Neural progenitor cell (in vitro differentiated cells): ENCODE measurements around the gene SKI. TPM values are rescaled to one million over a fixed set of nuclear protein-coding genes. Genes with fewer than 3 reads are reported as not detected.

ENCODE experiments used
- DNase-seq: peaks from one replicate; pipeline ENCODE4 v3.0.0-alpha.2; 2016; ENCODE audit warnings: low spot score
- H2AFZ ChIP-seq: fragments of 200-600 bp; sonication (generic); replicated peaks from 2 replicates; pipeline ENCODE4 v1.6.1; 2016; ENCODE audit warnings: antibody characterized with exemption
- H3F3A ChIP-seq: fragments of 200-600 bp; sonication (generic); 2 replicates; pipeline ENCODE4 v1.6.1; 2016; ENCODE audit warnings: antibody characterized with exemption, low read depth
- H3K27ac ChIP-seq: fragments of 200-600 bp; sonication (generic); 2 replicates; pipeline ENCODE4 v1.5.1; 2016; ENCODE audit warnings: mild to moderate bottlenecking
- H3K27me3 ChIP-seq: fragments of 200-600 bp; sonication (generic); 2 replicates; pipeline ENCODE4 v1.6.1; 2016; ENCODE audit warnings: mild to moderate bottlenecking, moderate library complexity
- H3K36me3 ChIP-seq: fragments of 200-600 bp; sonication (generic); 2 replicates; pipeline ENCODE4 v1.5.1; 2016
- H3K4me1 ChIP-seq: fragments of 200-600 bp; sonication (generic); 2 replicates; pipeline ENCODE4 v1.6.1; 2016; ENCODE audit warnings: mixed run types
- H3K4me2 ChIP-seq: fragments of 200-600 bp; sonication (generic); 2 replicates; pipeline ENCODE4 v1.6.1; 2016
- H3K4me3 ChIP-seq: fragments of 200-600 bp; sonication (generic); 2 replicates; pipeline ENCODE4 v1.5.1; 2016
- H3K79me2 ChIP-seq: fragments of 200-600 bp; sonication (generic); 2 replicates; pipeline ENCODE4 v1.6.1; 2016; ENCODE audit warnings: low read depth
- H3K9ac ChIP-seq: fragments of 200-600 bp; sonication (generic); 2 replicates; pipeline ENCODE4 v1.6.1; 2016
- H3K9me3 ChIP-seq: fragments of 200-600 bp; sonication (generic); 2 replicates; pipeline ENCODE4 v1.5.1; 2016; ENCODE audit warnings: low read depth
- H4K20me1 ChIP-seq: fragments of 200-600 bp; sonication (generic); 2 replicates; pipeline ENCODE4 v1.6.1; 2016; ENCODE audit warnings: low read depth
- H3K27ac Mint-ChIP-seq: 3 replicates; pipeline ENCODE4 v1.8.0; 2021; ENCODE audit warnings: mixed read lengths
- H3K27me3 Mint-ChIP-seq: 2 replicates; pipeline ENCODE4 v1.8.0; 2022; ENCODE audit warnings: low read depth, mild to moderate bottlenecking, inconsistent platforms, moderate library complexity, mixed read lengths; ENCODE audit not compliant: insufficient read depth
- H3K36me3 Mint-ChIP-seq: 3 replicates; pipeline ENCODE4 v1.8.0; 2021; ENCODE audit warnings: mixed read lengths
- H3K4me1 Mint-ChIP-seq: 3 replicates; pipeline ENCODE4 v1.8.0; 2021; ENCODE audit warnings: mixed read lengths
- H3K4me3 Mint-ChIP-seq: 3 replicates; pipeline ENCODE4 v1.8.0; 2021; ENCODE audit warnings: mild to moderate bottlenecking, moderate library complexity, mixed read lengths
- H3K9me3 Mint-ChIP-seq: 3 replicates; pipeline ENCODE4 v1.8.0; 2020; ENCODE audit warnings: mixed read lengths
- EZH2 ChIP-seq: fragments of 200-600 bp; sonication (generic); IDR thresholded peaks from 2 replicates; pipeline ENCODE4 v1.6.1; 2017; ENCODE audit warnings: antibody characterized with exemption, mild to moderate bottlenecking, moderate library complexity
- EZH2phosphoT487 ChIP-seq: fragments of 200-600 bp; sonication (generic); IDR thresholded peaks from 2 replicates; pipeline ENCODE4 v1.6.1; 2017; ENCODE audit warnings: antibody characterized with exemption
- total RNA-seq: library from RNA; depleted of rRNA; stranded (reverse); fragments of >200 nt; gene quantifications from 2 replicates; pipeline ENCODE4 v1.2.3, GENCODE V29; 2015; ENCODE audit warnings: low replicate concordance
- TF ChIP-seq, protein P1 (sequence below): fragments of 200-600 bp; sonication (generic); IDR thresholded peaks from 2 replicates; pipeline ENCODE4 v1.5.1; 2017; ENCODE audit warnings: antibody characterized with exemption, mild to moderate bottlenecking

Gene SKI
- total RNA-seq, 1 donor from 2014 or later = 7.4 TPM

DNA sequence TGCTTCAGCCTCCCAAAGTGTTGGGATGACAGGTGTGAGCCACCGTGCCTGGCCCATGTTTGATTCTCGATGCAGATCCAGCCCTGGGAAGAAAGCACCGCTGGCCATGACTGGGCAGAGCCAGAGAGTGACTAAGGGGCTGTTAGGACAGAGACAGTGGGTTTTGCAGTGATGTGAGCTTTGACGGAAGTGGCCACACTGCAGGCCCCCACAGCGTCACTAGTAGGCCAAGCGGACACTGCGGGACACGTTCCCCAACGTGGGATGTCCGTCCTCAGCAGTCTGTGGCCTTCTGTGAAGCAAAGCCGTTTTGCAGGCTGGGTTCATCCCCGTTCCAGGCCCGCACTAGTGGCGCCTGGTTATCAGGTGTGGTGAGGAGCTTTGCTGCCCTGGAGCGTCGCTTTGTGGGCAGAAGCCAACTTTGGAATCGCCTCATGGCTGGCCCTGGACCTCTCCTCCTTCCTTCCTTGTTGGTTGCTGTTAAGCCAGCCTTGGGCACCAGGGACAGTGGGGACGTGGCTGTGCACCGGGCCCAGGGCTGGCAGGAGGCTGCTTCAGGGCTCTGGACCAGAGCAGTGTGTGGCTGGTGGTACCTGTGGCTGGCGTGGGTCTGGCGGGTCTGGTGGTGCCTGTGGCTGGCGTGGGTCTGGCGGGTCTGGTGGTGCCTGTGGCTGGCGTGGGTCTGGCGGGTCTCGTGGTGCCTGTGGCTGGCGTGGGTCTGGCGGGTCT lies 41.2 kb downstream of the SKI start:
- TF ChIP-seq, protein P1, sequence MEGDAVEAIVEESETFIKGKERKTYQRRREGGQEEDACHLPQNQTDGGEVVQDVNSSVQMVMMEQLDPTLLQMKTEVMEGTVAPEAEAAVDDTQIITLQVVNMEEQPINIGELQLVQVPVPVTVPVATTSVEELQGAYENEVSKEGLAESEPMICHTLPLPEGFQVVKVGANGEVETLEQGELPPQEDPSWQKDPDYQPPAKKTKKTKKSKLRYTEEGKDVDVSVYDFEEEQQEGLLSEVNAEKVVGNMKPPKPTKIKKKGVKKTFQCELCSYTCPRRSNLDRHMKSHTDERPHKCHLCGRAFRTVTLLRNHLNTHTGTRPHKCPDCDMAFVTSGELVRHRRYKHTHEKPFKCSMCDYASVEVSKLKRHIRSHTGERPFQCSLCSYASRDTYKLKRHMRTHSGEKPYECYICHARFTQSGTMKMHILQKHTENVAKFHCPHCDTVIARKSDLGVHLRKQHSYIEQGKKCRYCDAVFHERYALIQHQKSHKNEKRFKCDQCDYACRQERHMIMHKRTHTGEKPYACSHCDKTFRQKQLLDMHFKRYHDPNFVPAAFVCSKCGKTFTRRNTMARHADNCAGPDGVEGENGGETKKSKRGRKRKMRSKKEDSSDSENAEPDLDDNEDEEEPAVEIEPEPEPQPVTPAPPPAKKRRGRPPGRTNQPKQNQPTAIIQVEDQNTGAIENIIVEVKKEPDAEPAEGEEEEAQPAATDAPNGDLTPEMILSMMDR = no peak
- TF ChIP-seq EZH2phosphoT487 (no peak), EZH2 (no peak)
- no peak overlapping the region for H3K4me2 ChIP-seq
- no peaks in the 10 kb centered on the region for H3K9me3 ChIP-seq
- H3K9ac ChIP-seq = no peak overlapping the region
- Mint-ChIP-seq H3K4me3 (peak overlapping the region; percentile 36), H3K4me1 (peaks cover 78% of the 10 kb centered on the region), H3K36me3 (peaks cover 2% of the 10 kb centered on the region), H3K27ac (peak overlapping the region; percentile 58), H3K9me3 (no peaks in the 10 kb centered on the region), H3K27me3 (peaks cover 2% of the 10 kb centered on the region)
- H3K4me3 ChIP-seq = no peak overlapping the region
- peaks cover 34% of the 10 kb centered on the region for H3K4me1 ChIP-seq
- H4K20me1 ChIP-seq = peaks cover 100% of the 10 kb centered on the region
- no peak for DNase-seq
- no peak overlapping the region for H2AFZ ChIP-seq
- H3K27me3 ChIP-seq = no peaks in the 10 kb centered on the region
- no peak overlapping the region for H3K27ac ChIP-seq
- no peaks in the 10 kb centered on the region for H3K36me3 ChIP-seq
- peaks cover 37% of the 10 kb centered on the region for H3F3A ChIP-seq
- peaks cover 99% of the 10 kb centered on the region for H3K79me2 ChIP-seq

DNA sequence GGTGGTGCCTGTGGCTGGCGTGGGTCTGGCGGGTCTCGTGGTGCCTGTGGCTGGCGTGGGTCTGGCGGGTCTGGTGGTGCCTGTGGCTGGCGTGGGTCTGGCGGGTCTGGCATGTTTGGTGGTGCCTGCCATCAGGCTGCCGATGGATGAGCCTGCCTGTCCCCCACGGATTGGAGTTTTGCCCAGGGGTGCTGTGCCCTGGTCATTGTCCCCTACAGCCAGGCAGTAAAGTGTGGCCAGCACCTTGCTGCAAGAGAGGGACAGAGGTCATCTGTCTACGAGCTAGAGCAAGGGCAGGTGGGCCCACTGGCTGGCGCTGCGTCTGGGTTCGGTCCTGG lies 41.8 kb downstream of the SKI start:
- no peak overlapping the region for H2AFZ ChIP-seq
- TF ChIP-seq, protein P1 = no peak
- TF ChIP-seq EZH2 = no peak
- no peak for TF ChIP-seq EZH2phosphoT487
- H3K36me3 ChIP-seq = no peaks in the 10 kb centered on the region
- H3K9me3 Mint-ChIP-seq = no peaks in the 10 kb centered on the region
- peaks cover 2% of the 10 kb centered on the region for H3K36me3 Mint-ChIP-seq
- H3K27ac Mint-ChIP-seq = peak overlapping the region; percentile 83
- peaks cover 79% of the 10 kb centered on the region for H3K4me1 Mint-ChIP-seq
- peaks cover 100% of the 10 kb centered on the region for H4K20me1 ChIP-seq
- H3K9me3 ChIP-seq = no peaks in the 10 kb centered on the region
- H3K27me3 Mint-ChIP-seq = peaks cover 2% of the 10 kb centered on the region
- DNase-seq = no peak
- H3F3A ChIP-seq = peaks cover 37% of the 10 kb centered on the region
- no peak overlapping the region for H3K27ac ChIP-seq
- no peak overlapping the region for H3K9ac ChIP-seq
- H3K4me2 ChIP-seq = peak overlapping the region; percentile 70
- no peaks in the 10 kb centered on the region for H3K27me3 ChIP-seq
- H3K4me1 ChIP-seq = peaks cover 36% of the 10 kb centered on the region
- H3K4me3 ChIP-seq = no peak overlapping the region
- peak overlapping the region; percentile 77 for H3K4me3 Mint-ChIP-seq
- H3K79me2 ChIP-seq = peaks cover 99% of the 10 kb centered on the region

DNA sequence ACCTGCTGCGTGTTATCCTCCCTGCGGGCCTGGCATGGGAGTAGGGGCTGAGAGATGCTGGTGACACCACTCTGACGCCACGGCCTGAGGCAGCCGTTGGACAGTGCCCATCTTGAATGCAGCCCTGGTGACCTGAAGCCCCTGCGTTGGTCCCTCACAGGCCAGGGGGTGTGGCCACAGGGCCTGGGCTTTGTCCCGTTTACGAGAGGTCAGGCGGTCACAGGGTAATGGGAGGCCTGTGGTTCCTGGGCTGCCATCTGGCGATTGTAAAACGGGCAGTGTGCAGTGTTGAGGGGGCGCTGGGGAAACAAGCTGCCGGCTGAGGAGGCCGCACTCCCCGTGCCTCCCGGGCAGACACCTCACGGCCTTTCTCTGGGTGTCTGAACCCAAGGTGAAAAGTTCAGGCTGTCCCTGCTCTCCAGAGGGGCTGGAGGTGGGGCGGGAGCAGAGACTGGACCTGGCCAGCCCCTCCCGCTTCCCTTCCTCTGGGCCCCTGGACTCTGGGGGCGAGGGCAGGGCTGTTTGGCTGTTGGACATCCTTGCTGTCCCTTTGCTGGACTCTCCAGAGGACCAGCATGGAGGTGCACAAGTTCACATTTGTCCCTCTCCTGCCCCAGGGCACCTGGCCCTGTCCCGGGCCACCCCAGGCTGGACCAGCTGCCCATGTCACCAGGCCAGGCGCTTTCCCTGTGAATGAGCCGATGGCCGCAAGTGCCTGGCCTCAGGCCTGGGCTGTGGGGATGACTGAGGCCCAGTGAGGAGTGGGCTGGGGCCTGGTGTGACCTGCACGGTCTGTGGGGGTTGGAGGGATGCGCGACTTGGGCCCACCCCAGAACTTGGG lies 42.4 kb downstream of the SKI start:
- peaks cover 80% of the 10 kb centered on the region for H3K4me1 Mint-ChIP-seq
- no peaks in the 10 kb centered on the region for H3K9me3 ChIP-seq
- H4K20me1 ChIP-seq = peaks cover 100% of the 10 kb centered on the region
- H3K27me3 Mint-ChIP-seq = peaks cover 2% of the 10 kb centered on the region
- peaks cover 2% of the 10 kb centered on the region for H3K36me3 Mint-ChIP-seq
- peak overlapping the region; percentile 31 for H3K4me3 ChIP-seq
- H3K4me1 ChIP-seq = peaks cover 42% of the 10 kb centered on the region
- peak; percentile 87 for DNase-seq
- no peaks in the 10 kb centered on the region for H3K9me3 Mint-ChIP-seq
- H3K27ac ChIP-seq = peak overlapping the region; percentile 98
- H3K36me3 ChIP-seq = no peaks in the 10 kb centered on the region
- peak overlapping the region; percentile 77 for H3K4me3 Mint-ChIP-seq
- no peak for TF ChIP-seq EZH2phosphoT487
- TF ChIP-seq EZH2 = no peak
- TF ChIP-seq, protein P1 = no peak
- H3K4me2 ChIP-seq = peak overlapping the region; percentile 70
- H3K27me3 ChIP-seq = no peaks in the 10 kb centered on the region
- H3K9ac ChIP-seq = no peak overlapping the region
- H3K79me2 ChIP-seq = peaks cover 99% of the 10 kb centered on the region
- H3F3A ChIP-seq = peaks cover 41% of the 10 kb centered on the region
- H3K27ac Mint-ChIP-seq = peak overlapping the region; percentile 83
- no peak overlapping the region for H2AFZ ChIP-seq
